ENCODE data around the gene AFF1. TPM values are rescaled to one million over a fixed set of nuclear protein-coding genes. Genes with fewer than 3 reads are reported as not detected.

The AFF1 gene
- polyA plus RNA-seq, 1 donor, result 25.1 TPM

GRCh38 chr4:86950831-86951525 is 16.2 kb downstream of the AFF1 start:
- DNase-seq (ENCODE audit: low read depth), result no peak

- no peak for DNase-seq (ENCODE audit: low read depth)
These were observed 21.2 kb downstream of the AFF1 start for GRCh38 chr4:86955888-86956451.

- no peak for DNase-seq (ENCODE audit: low read depth)
These were observed 22.4 kb downstream of the AFF1 start for GRCh38 chr4:86957215-86957614.

- no peak for DNase-seq (ENCODE audit: low read depth)
These were observed 25.0 kb downstream of the AFF1 start for GRCh38 chr4:86959588-86960500.

GRCh38 chr4:86960557-86960961 is 25.7 kb downstream of the AFF1 start:
- DNase-seq (ENCODE audit: low read depth), result no peak

- DNase-seq (ENCODE audit: low read depth), result no peak
These were observed 26.3 kb downstream of the AFF1 start for GRCh38 chr4:86961116-86961515.

- no peak for DNase-seq (ENCODE audit: low read depth)
These were observed 26.9 kb downstream of the AFF1 start for GRCh38 chr4:86961605-86962295.

- no peak for DNase-seq (ENCODE audit: low read depth)
These were observed 28.9 kb downstream of the AFF1 start for GRCh38 chr4:86963697-86964096.

- DNase-seq (ENCODE audit: low read depth), result no peak
These were observed 30.5 kb downstream of the AFF1 start for GRCh38 chr4:86965019-86965976.

- DNase-seq (ENCODE audit: low read depth), result no peak
These were observed 32.3 kb downstream of the AFF1 start for GRCh38 chr4:86967073-86967472.

GRCh38 chr4:86967798-86968197 is 33.0 kb downstream of the AFF1 start:
- no peak for DNase-seq (ENCODE audit: low read depth)

- no peak for DNase-seq (ENCODE audit: low read depth)
These were observed 33.7 kb downstream of the AFF1 start for GRCh38 chr4:86968547-86968946.

GRCh38 chr4:86970447-86971354 is 35.9 kb downstream of the AFF1 start:
- no peak for DNase-seq (ENCODE audit: low read depth)

GRCh38 chr4:86971355-86971683 is 36.5 kb downstream of the AFF1 start:
- DNase-seq (ENCODE audit: low read depth), result no peak

- no peak for DNase-seq (ENCODE audit: low read depth)
These were observed 38.2 kb downstream of the AFF1 start for GRCh38 chr4:86972997-86973396.

- DNase-seq (ENCODE audit: low read depth), result no peak
These were observed 38.9 kb downstream of the AFF1 start for GRCh38 chr4:86973668-86974067.

GRCh38 chr4:86974551-86974994 is 39.8 kb downstream of the AFF1 start:
- DNase-seq (ENCODE audit: low read depth), result no peak

- DNase-seq (ENCODE audit: low read depth), result no peak
These were observed 41.1 kb downstream of the AFF1 start for GRCh38 chr4:86975927-86976326.

- no peak for DNase-seq (ENCODE audit: low read depth)
These were observed 42.1 kb downstream of the AFF1 start for GRCh38 chr4:86976801-86977485.

Data from forelimb muscle (tissue), 1 donor.